Right ventricle myocardium inferior (tissue), 1 donor: Measurements from ENCODE around the gene ANKH. TPM values are rescaled to one million over a fixed set of nuclear protein-coding genes. Genes with fewer than 3 reads are reported as not detected.
"Not testable (repeated sequence)": the region's sequence is repeated elsewhere in the genome, so short reads cannot be mapped to it uniquely, and the experiment has no call there.

ENCODE experiments used
- ATAC-seq: fragments of 200-7000 bp; cut with Tn5 transposase; one replicate; pipeline ENCODE4 v1.9.1; 2020; ENCODE audit warnings: mild to moderate bottlenecking, moderate library complexity
- DNase-seq: peaks from one replicate; pipeline ENCODE4 v3.0.0; 2021; ENCODE audit errors: missing footprints
- intact Hi-C: fragments of 100-400 bp; cut with DNase I; formaldehyde crosslinking; loops from one replicate; pipeline ENCODE4 v1.11.0; 2022
- total RNA-seq: library from RNA; stranded (reverse); fragmentation: NEBNext Ultra II Directional; extraction: Animal tissue kit (Norgen Biotek cat#: 25700); gene quantifications from one replicate; pipeline ENCODE4 v1.2.1, GENCODE V29; 2021
- donor health status: DM: no; HTN: yes; CAD: no; lungs with severe emphysema.

The ANKH gene
- total RNA-seq, 1 donor from 2014 or later = 156 TPM

DNA sequence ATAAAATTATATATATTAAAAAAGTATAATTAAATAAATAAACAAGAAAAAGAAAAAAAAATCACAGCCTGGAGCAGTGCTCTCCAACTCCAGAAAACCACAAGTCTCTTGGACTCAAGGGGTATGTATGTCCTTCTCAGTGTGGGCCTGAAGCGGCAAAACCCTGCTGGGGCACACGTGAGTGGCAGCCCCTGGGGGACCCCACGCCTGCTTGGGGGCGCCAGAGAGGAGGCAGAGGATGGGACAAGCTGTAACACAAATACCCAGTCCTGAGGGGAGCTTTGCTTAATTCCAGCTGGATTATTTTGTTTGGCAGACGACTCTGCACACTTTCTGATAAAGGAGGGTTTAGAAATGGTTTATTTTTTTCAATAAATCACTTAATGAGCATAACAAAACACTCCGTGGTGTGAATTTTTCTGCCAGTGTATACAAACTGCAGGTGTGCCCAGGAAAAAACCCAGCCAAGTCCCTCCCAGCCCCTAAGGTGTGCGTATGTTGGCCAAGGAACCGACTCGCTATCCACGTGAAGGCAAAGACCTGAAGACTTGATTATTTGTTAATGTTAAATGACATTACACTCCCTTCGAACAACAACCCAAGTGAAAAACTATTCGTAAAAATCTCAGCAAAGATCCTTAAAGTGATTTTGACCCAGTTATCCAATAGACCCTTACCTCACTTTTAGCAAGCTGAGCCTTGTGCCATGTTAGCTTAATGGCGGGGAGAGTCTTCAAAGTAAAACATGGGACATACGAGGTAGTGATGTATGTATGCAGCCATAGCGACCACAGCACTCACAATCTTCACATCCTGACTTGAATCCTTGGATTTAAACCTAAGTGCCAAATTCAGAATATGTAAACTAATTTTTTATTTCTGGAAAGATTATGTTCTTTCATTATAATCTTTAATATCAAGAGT lies 32.9 kb downstream of the ANKH start:
- no peak for DNase-seq
- no peak for ATAC-seq
- intact Hi-C loops = no loop called here

DNA sequence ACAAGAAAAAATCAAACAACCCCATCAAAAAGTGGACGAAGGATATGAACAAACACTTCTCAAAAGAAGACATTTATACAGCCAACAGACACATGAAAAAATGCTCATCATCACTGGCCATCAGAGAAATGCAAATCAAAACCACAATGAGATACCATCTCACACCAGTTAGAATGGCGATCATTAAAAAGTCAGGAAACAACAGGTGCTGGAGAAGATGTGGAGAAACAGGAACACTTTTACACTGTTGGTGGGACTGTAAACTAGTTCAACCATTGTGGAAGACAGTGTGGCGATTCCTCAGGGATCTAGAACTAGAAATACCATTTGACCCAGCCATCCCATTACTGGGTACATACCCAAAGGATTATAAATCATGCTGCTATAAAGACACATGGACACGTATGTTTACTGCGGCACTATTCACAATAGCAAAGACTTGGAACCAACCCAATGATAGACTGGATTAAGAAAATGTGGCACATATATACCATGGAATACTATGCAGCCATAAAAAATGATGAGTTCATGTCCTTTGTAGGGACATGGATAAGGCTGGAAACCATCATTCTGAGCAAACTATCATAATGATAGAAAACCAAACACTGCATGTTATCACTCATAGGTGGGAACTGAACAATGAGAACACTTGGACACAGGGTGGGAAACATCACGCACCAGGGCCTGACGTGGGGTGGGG lies 34.0 kb downstream of the ANKH start:
- DNase-seq, ATAC-seq, intact Hi-C loops: not testable (repeated sequence)

DNA sequence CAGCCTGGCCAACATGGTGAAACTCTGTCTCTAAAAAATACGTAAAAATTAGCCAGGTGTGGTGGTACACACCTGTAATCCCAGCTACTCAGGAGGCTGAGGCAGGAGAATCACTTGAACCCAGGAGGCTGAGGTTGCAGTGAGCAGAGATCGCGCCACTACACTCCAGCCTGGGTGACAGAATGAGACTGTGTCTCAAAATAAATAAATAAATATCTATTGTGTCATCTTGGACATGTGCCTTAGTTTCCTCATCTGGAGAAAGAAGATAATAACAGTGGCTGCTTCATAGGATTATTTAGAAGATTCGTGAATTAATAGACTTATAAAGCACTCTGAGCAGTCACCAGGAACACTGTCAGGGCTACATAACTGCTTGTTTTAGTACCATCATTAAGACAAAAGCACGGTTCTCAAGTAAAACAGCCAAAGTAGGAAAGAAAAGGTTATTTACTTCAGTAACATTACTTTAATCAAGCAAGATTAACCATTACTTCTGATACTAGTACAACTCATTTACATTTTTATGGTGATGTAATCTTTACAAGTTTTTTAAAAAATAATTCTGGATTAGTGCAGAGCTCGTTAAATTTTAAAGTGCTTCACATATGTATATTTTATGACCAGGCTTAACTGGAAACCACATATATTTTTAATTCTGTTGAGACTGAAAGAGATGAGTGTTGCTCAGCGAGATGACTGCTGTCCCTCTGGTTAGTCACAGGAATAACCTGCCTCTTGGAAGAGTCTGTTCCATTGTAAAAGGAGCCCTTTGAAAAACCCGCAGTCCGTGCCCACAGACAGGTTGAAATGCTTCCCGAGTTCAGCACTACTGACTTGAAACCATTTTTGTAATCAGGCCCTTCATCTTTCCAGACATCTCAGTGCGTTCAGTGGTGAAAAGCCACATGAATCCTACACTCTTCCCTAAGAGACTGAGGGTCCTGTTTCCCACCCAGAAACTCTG lies 36.7 kb downstream of the ANKH start:
- intact Hi-C loops = no loop called here
- ATAC-seq = no peak
- DNase-seq = no peak

DNA sequence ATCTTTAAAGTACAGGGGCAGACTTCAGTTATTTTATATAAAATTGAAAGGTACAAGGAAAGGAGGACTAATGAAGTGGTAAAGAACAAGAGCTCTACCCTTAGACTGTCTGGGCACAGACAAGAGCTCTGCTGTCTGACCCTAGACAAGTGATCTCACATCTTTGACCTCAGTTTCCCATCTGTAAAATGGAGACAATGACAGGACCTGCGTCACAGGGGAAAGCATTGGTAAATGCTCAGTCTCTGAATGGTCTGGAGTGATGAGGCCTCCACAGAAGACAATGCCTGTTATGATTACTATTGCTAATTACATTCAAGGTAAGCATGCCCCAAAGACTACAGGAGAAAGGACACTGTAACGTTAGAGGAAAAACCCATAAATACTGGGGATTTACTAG lies 37.5 kb downstream of the ANKH start:
- DNase-seq (no peak), ATAC-seq (no peak)
- intact Hi-C loops = no loop called here

DNA sequence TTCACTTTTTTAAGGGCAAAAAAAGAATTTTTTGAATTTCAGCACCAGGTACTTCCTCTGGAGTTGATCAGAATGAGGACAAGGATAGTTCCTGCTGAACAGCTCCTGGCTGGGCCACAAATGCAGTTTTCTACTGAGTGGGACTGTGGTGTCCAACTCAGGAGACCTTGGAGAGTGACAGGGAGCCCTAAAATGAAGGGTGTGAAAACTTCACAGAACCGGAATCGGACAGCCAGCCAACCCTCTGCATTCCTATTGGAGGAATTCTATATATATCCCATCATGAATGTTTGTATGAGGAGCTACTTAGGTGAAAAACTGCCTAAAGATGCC lies 40.6 kb downstream of the ANKH start:
- intact Hi-C loops = no loop called here
- DNase-seq = no peak
- no peak for ATAC-seq

DNA sequence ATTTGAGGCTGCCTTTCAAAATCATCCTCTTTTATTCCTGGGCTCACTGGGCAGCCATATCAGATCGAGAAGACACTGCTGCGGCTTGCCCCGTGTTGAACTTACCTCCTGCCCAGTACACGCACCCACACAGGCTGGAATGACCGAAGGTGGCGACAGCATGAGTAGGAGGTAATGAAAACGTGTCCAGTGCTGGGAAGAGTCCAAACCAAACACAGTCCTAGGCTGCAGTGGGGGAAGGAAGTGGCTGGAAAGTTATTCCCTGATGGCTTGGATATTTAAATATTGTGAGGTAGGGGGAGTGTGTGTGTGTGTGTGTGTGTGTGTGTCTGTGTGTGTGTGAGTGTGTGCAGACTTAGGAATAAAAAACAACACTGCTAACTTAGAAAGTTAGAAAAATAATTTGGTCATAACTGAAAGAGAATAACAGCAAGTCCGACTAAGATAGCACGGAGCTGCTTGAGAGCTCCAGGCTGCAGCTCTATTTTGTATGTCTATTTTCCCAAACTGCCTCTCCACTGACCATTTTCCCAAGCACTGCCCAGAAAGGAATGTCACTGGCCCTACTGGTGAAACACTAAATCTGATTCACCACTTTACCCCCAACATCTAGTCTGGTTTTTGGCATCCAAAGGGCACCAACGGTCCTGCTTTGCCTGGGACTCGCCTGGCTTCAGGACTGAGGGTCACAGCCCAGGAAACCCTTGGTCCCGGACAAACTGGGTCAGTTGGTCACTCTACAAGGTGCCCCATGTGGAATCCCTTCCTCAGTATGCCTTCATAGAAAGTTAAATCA lies 41.2 kb downstream of the ANKH start:
- intact Hi-C loops = no loop called here
- no peak for DNase-seq

DNA sequence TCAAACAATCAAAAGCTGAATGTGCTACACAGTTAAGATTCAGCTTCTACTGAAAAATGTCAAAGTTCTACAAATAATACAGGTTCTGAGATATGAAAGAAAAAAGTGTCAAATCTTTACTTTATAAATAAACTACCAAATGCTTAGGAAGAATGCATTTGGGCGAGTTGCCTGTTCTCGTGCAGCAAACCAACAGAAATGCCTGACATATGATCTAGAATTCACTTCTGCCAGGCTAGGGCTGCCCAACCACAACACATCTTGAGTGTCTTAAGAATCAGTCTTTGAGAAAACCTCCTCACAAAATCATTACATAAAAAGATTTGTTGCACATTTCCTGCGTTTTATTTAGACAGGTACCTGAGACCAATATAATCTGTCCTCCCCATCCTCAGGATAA lies 42.2 kb downstream of the ANKH start:
- DNase-seq (no peak), ATAC-seq (no peak)
- intact Hi-C loops = no loop called here

More for the DNA sequence above, 41.2 kb downstream of the ANKH start:
- ATAC-seq = no peak

DNA sequence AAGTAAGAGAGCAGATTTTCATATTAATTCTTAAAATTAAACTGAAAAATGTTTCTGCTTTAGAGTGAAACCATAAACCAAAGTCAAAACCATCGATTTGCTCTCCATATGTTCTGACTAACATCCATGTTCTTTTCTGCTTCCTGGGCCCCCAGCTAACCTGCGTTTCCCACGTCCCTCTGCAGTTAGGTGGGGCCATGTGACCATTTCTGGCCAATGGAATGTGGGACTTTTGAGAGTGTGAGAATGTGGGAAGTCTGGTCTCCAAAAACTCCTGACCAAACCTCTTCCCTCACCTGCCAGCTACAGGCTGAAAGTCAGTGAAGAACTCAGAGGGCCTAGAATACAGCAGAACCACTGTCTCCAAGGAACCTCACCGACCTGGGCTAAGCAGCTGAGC lies 44.9 kb downstream of the ANKH start:
- intact Hi-C loops = no loop called here

DNA sequence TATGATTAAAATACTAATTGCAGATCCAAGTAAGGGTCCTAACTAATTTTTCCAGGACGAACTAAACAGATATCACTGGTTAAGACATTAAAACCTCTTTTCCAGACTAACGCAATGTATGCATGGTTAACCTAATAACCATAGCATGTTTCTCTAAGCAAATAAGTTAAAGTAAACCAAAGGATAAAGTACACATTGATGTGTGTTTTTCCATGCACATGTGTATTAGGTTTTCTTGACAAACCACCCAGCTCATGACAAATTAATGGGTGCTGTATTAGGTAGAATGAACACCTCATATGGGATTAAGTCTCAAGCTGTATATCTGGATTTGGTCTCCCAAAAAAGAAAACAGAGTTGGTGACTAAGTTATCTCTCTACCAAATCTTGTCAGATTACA lies 45.6 kb downstream of the ANKH start:
- ATAC-seq (no peak), DNase-seq (no peak)
- intact Hi-C loops = no loop called here

More for the DNA sequence above, 44.9 kb downstream of the ANKH start:
- ATAC-seq (no peak), DNase-seq (no peak)

DNA sequence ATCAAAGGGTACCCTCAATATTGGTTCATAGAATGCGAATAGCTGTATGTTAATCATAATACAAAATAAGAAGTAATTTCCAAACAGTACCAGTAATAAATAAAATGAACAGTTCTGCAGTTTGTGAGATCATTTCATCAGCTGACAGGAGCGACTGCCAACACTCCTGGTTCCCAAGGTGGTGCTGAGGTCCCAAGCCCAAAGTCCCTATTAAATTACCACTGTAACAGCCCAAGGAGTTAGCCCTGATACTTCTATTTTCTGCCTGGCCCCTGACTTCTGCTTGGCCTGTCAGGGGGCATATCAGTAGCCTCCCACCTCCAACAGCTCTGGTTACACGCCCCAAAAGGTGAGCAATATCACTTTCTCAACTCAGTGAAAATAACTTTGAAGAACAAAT lies 47.1 kb downstream of the ANKH start:
- no peak for ATAC-seq
- no peak for DNase-seq
- intact Hi-C loops = loop anchor here (5.0 kb wide), 1 partner anchor 48 kb away; the partner anchor contains the start of gene ANKH

DNA sequence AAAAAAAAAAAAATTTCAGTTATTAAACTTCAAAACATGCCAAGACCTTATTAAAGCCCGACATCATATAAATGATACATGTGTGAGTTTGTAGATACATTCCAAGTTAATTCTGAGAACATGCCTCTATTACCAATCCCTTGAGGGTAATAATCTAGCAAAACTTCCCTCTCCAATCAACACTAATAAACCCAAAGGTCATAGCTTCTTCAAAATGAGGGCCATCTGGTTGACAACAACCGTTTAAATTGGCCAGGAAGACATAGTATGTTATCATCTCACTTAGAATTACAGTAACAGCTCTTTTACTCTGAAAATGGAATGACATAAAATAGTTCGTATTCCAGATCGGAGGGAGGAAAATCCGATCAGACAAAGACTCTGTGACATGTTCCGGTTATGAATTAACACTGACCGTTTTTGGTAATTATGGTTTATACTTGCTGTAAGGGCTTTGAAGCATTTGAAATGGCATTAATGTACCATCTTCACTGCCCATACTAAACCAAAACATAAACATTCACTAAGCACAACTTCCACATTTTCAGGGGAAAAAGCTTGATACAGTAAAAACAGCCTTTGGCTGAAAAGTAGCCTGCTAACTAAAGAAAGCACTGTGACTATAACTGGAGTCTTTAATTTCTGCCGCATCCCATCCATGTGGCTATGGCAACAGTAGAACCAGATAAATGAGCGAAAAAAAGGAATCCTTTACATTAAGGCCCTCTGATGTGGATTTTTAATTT lies 50.3 kb downstream of the ANKH start:
- intact Hi-C loops = loop anchor here (5.0 kb wide), 1 partner anchor 51 kb away; the partner anchor contains the start of gene ANKH
- DNase-seq (no peak), ATAC-seq (peak; percentile 15)

DNA sequence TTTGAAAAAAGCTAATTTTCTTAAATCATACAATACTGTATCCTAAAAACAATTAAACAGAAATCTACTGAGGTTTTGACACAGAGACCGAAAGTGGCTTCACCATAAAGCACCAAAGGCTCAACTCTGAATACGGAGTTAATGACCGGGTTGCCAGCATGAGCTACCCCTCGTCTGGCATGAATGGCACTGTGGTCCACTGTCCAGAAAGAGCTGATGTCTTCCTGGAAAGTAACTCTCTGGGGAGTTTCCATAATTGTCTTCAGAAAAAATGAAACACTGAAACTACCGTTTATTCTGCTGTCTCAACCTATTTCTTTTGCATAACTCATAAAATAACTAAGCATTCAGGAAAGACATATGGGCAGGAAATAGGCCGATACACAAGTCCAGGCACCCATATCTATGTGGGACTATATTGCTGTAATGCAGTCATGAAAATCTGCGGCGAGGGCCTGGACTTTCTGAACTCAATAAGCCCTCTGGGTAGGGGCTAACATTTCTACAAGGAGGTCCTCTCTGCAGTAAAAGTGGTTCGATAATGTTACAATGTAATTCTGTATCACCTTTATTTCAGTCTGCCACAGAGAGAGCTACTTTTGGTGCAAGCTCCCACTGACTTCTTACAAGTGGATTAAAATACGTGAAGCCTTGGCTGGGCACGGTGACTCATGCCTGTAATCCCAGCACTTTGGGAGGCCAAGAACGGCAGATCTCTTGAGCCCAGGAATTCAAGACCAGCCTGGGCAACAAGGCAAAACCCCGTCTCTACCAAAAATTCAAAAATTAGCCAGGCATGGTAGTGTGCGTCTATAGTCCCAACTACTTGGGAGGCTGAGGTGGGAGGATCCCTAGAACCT lies 52.4 kb downstream of the ANKH start:
- intact Hi-C loops = no loop called here
- no peak for ATAC-seq
- DNase-seq = no peak

DNA sequence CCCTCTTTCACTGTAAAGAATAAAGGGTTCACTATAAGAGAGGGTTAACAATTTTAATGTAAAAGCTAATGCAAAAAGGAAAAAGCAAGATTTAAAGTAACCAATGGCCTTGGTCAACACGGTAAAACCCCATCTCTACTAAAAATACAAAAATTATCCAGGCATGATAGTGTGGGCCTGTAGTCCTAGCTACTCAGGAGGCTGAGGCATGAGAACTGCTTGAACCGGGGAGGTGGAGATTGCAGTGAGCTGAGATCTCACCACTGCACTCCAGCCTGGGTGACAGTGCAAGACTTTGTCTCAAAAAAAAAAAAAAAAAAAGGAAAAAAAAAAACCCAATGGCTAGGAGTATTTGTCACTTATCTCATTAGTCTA lies 53.8 kb downstream of the ANKH start:
- ATAC-seq, intact Hi-C loops, DNase-seq: not testable (repeated sequence)

DNA sequence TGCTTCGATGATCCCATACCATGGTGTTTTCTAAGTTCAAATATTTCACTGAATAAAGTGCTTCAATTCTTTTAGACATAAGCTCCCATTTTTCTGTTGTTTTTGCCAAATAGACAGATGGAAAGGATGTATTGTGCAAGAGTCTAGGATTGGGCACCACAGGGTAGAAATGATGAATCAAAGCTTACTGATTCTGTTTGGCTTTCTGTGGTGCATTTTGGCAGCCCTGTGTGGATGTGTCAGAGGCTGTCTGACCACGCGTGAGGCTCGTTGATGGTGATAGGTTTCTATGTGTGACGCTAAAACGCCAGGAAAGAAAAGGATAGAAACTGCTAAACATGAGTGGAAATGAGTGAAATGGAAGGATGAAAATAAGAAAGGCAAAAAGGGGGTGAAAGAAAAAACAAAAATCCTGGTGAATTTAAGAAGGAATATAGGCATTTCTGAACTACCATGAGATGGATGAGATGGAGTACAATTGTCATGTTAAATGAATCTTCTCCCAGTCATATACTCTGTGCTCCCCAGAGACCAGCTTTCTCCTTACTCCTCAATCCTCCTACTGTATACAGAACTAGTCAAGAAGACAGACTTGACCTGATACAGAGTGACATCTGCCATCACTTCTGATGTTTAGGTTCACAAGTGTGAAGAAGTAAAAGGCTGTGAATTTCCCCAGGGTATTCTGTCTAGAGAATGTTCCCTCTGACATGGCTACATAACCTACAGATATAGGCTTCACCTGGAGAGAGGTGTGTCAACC lies 54.4 kb downstream of the ANKH start:
- ATAC-seq (peak; percentile 61), DNase-seq (no peak)
- intact Hi-C loops = no loop called here

DNA sequence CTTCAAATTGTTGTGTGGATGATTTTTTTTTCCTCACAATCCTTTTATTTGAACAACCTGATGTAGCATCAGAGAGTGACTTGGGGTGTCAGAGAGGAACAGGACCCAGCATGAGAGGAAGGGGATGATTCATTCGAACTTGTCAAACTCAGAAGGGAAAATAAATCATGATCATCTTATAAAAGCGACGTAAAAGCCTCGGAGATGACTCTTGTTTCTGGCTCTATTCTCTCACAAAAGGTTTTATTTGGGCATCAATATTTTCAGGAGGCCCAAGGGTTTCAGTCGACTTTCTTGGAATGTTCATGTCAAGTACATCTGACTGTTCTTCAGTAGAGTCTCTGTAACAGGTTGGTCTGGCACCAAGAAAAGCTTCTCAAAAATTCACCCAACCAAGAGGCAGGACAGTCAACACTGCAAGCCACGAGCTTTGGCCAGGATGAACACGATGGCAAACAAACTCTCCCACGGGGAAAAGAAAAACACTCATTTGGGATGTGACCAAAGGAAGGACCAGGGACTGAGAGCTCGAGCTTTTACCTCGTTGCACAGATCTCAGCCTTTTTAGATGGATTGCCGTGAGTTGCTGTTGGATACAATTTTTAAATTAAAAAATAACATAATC lies 55.1 kb downstream of the ANKH start:
- ATAC-seq = no peak
- intact Hi-C loops = no loop called here
- DNase-seq = no peak

DNA sequence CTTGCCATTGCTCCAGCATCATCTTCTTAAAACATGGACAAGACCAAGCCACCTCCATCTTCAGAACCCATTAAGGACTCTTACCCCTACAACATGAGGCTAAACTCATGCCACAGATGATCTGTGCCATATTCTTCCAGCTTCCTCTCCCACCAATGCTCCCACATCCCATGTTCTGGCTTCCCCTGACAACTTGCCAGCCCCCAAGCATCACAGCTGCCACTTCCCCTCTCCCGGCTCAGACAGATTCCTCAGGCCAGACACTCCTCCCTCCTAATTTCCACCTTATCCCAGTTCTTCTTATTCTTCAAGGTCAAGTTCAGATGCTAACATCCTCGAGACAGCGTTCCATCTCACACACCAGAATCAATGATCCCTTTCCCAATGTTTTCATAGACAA lies 57.8 kb downstream of the ANKH start:
- no peak for DNase-seq
- intact Hi-C loops = no loop called here
- ATAC-seq = no peak
